Colonic mucosa (tissue), 4 donors: ENCODE results near the gene FAHD1. TPM values are rescaled to one million over a fixed set of nuclear protein-coding genes. Genes with fewer than 3 reads are reported as not detected.

Experiments
- DNase-seq: peaks from one replicate; pipeline ENCODE4 v3.0.0-alpha.2; 2020
- H3K27ac ChIP-seq: fragments of 200-600 bp; one replicate; pipeline ENCODE4 v1.8.0; 2021
- H3K27me3 ChIP-seq: fragments of 200-600 bp; one replicate; pipeline ENCODE4 v1.8.0; 2021
- H3K36me3 ChIP-seq: fragments of 200-600 bp; one replicate; pipeline ENCODE4 v1.8.0; 2021
- H3K4me1 ChIP-seq: fragments of 200-600 bp; one replicate; pipeline ENCODE4 v1.8.0; 2021; ENCODE audit warnings: mild to moderate bottlenecking
- H3K4me3 ChIP-seq: fragments of 200-600 bp; one replicate; pipeline ENCODE4 v1.8.0; 2021
- H3K9ac ChIP-seq, 2 donors: one replicate each; pipeline ENCODE4 v1.7.0; 2013; ENCODE audit warnings: control low read depth in 2 of 2, low read depth in 2 of 2, low read length in 2 of 2
- H3K9me3 ChIP-seq: fragments of 200-600 bp; one replicate; pipeline ENCODE4 v1.8.0; 2021
- intact Hi-C: fragments of 100-400 bp; cut with DNase I; formaldehyde crosslinking; loops from one replicate; pipeline ENCODE4 v1.14.1; 2022
- total RNA-seq, 2 donors: library from RNA; stranded (reverse); fragmentation: NEBNext Ultra II Directional in 1 of 2; extraction: Animal tissue kit (Norgen Biotek cat#: 25700) in 1 of 2; gene quantifications; one replicate each; pipeline ENCODE4 v1.2.1, GENCODE V29; 2021
- TF ChIP-seq, protein P1 (sequence below): fragments of 200-600 bp; IDR thresholded peaks from one replicate; pipeline ENCODE4 v1.8.0; 2022; ENCODE audit warnings: antibody characterized with exemption, mild to moderate bottlenecking
- donor health status: healthy.
- donor health status: DM: no; HTN: no; CAD: no.
- donor health status: DM: no; HTN: no; CAD: no.

FAHD1 gene
- total RNA-seq, 2 donors from 2014 or later = 55.5 to 73.9 TPM

- TF ChIP-seq, protein P1, sequence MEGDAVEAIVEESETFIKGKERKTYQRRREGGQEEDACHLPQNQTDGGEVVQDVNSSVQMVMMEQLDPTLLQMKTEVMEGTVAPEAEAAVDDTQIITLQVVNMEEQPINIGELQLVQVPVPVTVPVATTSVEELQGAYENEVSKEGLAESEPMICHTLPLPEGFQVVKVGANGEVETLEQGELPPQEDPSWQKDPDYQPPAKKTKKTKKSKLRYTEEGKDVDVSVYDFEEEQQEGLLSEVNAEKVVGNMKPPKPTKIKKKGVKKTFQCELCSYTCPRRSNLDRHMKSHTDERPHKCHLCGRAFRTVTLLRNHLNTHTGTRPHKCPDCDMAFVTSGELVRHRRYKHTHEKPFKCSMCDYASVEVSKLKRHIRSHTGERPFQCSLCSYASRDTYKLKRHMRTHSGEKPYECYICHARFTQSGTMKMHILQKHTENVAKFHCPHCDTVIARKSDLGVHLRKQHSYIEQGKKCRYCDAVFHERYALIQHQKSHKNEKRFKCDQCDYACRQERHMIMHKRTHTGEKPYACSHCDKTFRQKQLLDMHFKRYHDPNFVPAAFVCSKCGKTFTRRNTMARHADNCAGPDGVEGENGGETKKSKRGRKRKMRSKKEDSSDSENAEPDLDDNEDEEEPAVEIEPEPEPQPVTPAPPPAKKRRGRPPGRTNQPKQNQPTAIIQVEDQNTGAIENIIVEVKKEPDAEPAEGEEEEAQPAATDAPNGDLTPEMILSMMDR = no peak
- no peaks in the 10 kb centered on the region for H3K36me3 ChIP-seq
- H3K9me3 ChIP-seq = no peaks in the 10 kb centered on the region
- no peak overlapping the region for H3K27ac ChIP-seq
- intact Hi-C loops = no loop called here
- no peak overlapping the region for H3K4me3 ChIP-seq
- peak; percentile 12 for DNase-seq
- H3K9ac ChIP-seq = no peak overlapping the region
- H3K4me1 ChIP-seq = no peaks in the 10 kb centered on the region
- no peaks in the 10 kb centered on the region for H3K27me3 ChIP-seq
Observed at GRCh38 chr16:1791256-1791942, 35.6 kb upstream of the FAHD1 start.

DNA sequence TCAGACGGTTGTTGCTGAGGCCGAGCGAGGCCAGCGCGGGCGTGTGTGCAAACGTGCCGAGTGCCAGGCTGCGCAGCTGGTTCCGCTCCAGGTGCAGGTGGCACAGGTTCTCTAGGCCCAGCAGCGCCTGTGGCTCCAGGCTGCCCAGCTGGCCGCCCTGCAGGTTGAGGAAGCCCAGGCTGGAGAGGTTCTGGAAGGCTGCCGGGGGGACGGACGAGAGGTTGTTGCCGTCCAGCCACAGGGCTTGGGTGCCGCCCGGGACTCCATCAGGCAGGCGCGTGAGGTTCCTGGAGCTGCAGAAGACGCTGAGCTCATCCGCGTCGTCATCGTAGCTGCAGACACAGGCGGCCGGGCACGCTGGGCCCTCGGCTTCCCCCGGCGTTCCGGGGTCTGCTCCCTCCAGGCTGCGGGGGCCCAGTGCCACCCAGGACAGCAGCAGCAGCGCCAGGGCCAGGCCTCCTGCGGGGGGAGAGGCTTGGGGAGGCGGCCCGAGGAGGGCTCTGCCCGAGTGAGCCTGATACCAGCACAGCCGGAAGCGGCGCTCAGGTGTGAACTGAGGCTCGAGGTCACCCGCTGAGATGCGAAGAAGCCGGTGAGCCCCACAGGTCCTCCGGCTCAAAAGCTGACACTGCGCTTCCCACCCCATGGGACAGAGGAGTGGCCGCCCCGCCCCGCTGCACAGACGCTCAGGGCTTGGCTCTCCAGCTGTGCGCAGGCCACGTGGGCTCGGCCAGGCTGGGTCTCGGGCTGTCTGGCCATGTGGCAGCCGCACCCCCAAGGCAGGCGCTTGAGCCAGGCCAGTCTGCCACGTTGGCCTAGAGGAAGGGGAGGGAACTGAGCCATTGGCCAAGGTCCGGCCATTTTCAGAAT lies 34.8 kb upstream of the FAHD1 start:
- Histone ChIP-seq H3K9ac (no peak overlapping the region), H3K36me3 (no peaks in the 10 kb centered on the region)
- intact Hi-C loops = no loop called here

GRCh38 chr16:1792836-1793577 lies 34.0 kb upstream of the FAHD1 start:
- TF ChIP-seq, protein P1 = no peak
- Histone ChIP-seq H3K4me1 (no peaks in the 10 kb centered on the region), H3K27ac (no peak overlapping the region), H3K27me3 (no peaks in the 10 kb centered on the region), H3K36me3 (no peaks in the 10 kb centered on the region), H3K9me3 (no peaks in the 10 kb centered on the region), H3K9ac (no peak overlapping the region), H3K4me3 (peak overlapping the region; percentile 7)
- peak; percentile 16 for DNase-seq
- intact Hi-C loops = no loop called here

More for the DNA sequence above, 34.8 kb upstream of the FAHD1 start:
- TF ChIP-seq, protein P1 = no peak
- Histone ChIP-seq H3K27ac (no peak overlapping the region), H3K27me3 (no peaks in the 10 kb centered on the region), H3K4me3 (no peak overlapping the region), H3K9me3 (no peaks in the 10 kb centered on the region), H3K4me1 (no peaks in the 10 kb centered on the region)
- DNase-seq = peak; percentile 27

- no peak within 1 kb of the TSS for H3K9ac ChIP-seq
- peak; percentile 21 for DNase-seq
- no peaks in the 10 kb centered on the region for H3K4me1 ChIP-seq
- H3K27me3 ChIP-seq = no peaks in the 10 kb centered on the region
- H3K27ac ChIP-seq = no peak within 1 kb of the TSS
- peak within 1 kb of the TSS; percentile 7 for H3K4me3 ChIP-seq
- no peaks in the 10 kb centered on the region for H3K36me3 ChIP-seq
- intact Hi-C loops = no loop called here
- H3K9me3 ChIP-seq = no peaks in the 10 kb centered on the region
- TF ChIP-seq, protein P1 = no peak
Observed at GRCh38 chr16:1793578-1794220, 33.3 kb upstream of the FAHD1 start, which contains the start of gene IGFALS. Gene IGFALS (minus strand): TSS chr16:1793705. CDS start chr16:1793652, 53 bp downstream.
